Raji (cell line): Measurements from ENCODE around the gene EIF4E.

Experiments used
- POLR2A ChIP-seq: IDR thresholded peaks from 2 replicates; pipeline ENCODE4 v1.6.1; 2011; ENCODE audit warnings: low read depth, low read length, control low read depth; ENCODE audit not compliant: insufficient read depth

The EIF4E gene

DNA sequence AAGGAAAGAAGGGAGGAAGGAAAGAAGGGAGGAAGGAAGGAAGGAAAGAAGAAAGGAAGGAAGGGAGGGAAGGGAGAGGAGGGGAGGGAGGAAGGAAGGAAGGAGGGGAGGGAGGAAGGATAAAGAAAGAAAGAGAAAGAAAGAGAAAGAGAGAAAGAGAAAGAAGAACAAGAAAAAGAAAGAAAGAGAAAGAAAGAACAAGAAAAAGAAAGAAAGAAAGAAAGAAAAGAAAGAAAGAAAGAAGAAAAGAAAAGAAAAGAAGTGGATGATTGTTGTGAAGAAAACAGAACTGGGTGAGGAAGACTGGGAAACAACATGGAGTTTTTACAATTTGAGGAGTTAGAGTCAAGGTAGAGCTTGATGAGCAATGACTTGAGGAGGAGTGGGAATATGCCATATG, 78.0 kb downstream of the EIF4E start:
- TF ChIP-seq POLR2A = no peak

DNA sequence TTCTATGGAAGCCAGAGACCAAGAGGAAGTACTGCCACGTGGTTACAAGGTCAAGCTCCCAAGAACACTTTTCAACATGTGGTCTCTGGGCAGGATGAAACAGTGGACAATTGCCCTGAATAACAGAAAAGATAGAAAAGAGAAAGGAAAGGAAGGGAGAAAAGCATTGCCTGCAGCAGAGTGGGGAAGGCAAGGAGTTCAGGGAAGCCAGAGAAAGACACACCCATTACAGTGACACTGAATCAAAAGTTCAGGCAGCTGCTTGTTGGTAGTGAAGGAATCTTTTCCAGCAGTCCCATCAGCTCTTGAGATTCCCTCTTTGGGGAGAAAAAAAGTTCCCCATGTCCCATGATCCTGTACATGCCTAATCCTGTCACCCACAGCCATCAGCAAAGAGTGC, 80.5 kb downstream of the EIF4E start:
- TF ChIP-seq POLR2A = no peak

DNA sequence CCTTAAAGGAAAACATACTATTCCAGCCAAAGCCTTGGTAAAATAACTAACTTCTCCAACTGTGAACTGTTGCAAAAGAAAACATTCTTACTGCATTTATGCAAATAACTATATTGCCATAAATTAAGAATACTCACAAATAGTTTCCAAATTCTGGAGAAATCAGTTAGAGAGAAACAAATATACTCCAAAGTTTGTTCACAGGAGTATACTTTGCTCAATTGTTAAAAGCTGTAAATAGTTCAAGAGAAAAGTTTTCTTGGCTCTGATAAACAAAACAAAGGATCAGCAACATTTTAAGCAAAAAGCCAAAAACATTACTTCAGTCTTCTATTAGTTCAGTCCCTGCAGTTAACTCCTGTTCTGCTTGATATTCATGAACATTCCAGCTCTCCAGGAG, 83.0 kb downstream of the EIF4E start:
- TF ChIP-seq POLR2A = no peak

DNA sequence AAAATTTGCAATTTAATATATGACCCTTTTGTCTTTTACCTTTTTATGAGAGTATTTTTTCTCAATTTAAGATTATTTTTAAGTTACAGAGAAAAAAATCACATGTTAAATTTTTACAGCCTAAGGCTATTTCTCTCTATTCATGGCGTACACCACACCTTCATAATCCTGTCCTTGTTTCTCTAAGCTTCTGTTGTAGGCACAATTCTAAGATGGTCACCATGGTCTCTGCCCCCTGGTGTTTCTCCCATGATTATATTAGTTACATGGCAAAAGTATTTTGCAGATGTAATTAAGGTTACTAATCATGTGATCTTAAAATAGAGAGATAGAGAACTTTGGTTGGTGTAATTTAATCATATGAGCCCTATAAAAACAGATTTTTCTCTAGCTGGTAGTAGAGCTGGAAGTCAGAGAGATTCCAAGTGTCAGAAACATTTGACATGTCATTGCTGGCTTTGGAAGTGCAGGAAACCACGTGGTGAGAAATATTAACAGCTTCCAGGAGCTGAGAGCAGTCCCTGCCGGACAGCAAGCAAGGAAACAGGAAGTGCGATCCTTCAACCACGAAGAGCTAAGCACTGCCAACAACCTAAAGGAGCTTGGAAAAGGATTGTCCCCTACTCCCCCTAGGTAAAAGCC, 89.8 kb downstream of the EIF4E start:
- no peak for TF ChIP-seq POLR2A

DNA sequence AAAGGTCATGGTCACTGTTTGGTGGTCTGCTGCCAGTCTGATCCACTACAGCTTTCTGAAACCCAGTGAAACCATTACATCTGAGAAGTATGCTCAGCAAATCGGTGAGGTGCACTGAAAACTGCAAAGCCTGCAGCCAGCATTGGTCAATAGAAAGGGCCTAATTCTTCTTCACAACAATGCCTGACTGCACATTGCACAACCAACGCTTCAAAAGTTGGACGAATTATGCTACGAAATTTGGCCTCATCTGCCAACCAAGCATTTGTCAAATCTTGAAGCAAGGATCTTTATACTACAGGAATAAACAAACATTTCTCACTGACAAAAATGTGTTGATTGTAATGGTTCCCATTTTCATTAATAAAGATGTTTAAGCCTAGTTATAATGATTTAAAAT, 90.4 kb downstream of the EIF4E start:
- TF ChIP-seq POLR2A = no peak

DNA sequence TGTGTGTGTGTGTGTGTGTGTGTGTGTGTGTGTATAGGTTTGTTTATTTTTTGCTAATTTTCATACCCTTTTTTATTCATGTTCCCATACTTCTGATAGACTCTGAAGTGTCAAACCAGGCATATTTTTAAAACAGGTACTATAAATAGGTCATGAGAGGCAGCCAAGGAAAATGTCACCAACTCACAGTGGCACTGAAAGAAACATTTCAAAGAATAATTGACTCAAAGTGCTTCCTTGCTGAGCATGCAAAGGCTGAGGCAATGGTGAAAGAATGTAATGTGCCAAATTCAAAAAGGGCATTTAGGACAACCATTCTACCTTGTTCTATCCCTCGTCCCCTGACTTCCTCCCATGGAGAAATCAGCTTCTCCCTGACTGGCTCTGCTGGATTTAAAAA, 95.5 kb downstream of the EIF4E start:
- TF ChIP-seq POLR2A = no peak
